Hepatocyte (in vitro differentiated cells): Measurements from ENCODE around the gene ARAP3. TPM values are rescaled to one million over a fixed set of nuclear protein-coding genes. Genes with fewer than 3 reads are reported as not detected.

Experiments
- DNase-seq: peaks from one replicate; pipeline ENCODE4 v3.0.0-alpha.2; 2016; ENCODE audit warnings: low spot score
- H2AFZ ChIP-seq: fragments of 200-600 bp; sonication (generic); 2 replicates; pipeline ENCODE4 v1.6.0; 2016; ENCODE audit warnings: antibody characterized with exemption, mild to moderate bottlenecking
- H3K27ac ChIP-seq: fragments of 200-600 bp; sonication (generic); 2 replicates; pipeline ENCODE4 v1.5.1; 2016; ENCODE audit warnings: mild to moderate bottlenecking
- H3K27me3 ChIP-seq: fragments of 200-600 bp; sonication (generic); 2 replicates; pipeline ENCODE4 v1.6.1; 2016
- H3K36me3 ChIP-seq: fragments of 200-600 bp; sonication (generic); replicated peaks from 2 replicates; pipeline ENCODE4 v1.5.1; 2016; ENCODE audit warnings: low read depth; ENCODE audit not compliant: insufficient read depth
- H3K4me1 ChIP-seq: fragments of 200-600 bp; sonication (generic); 2 replicates; pipeline ENCODE4 v1.5.1; 2016; ENCODE audit warnings: mild to moderate bottlenecking, moderate library complexity; ENCODE audit not compliant: insufficient read depth
- H3K4me2 ChIP-seq: fragments of 200-600 bp; sonication (generic); 2 replicates; pipeline ENCODE4 v1.6.0; 2016
- H3K4me3 ChIP-seq: fragments of 200-600 bp; sonication (generic); 2 replicates; pipeline ENCODE4 v1.5.1; 2016; ENCODE audit warnings: mild to moderate bottlenecking
- H3K79me2 ChIP-seq: fragments of 200-600 bp; sonication (generic); 2 replicates; pipeline ENCODE4 v1.6.0; 2017; ENCODE audit warnings: mild to moderate bottlenecking
- H3K9me2 ChIP-seq: fragments of 200-600 bp; sonication (generic); replicated peaks from 2 replicates; pipeline ENCODE4 v1.6.0; 2017; ENCODE audit warnings: mild to moderate bottlenecking; ENCODE audit not compliant: insufficient read depth
- H3K9me3 ChIP-seq: fragments of 200-600 bp; sonication (generic); 2 replicates; pipeline ENCODE4 v1.5.1; 2016; ENCODE audit warnings: low read depth, mild to moderate bottlenecking
- H4K20me1 ChIP-seq: fragments of 200-600 bp; sonication (generic); 2 replicates; pipeline ENCODE4 v1.6.0; 2016; ENCODE audit warnings: mild to moderate bottlenecking; ENCODE audit not compliant: insufficient read depth, poor library complexity, severe bottlenecking
- EZH2 ChIP-seq: fragments of 200-600 bp; sonication (generic); IDR thresholded peaks from 2 replicates; pipeline ENCODE4 v1.6.1; 2016; ENCODE audit warnings: antibody characterized with exemption, mild to moderate bottlenecking, borderline replicate concordance
- EZH2phosphoT487 ChIP-seq: fragments of 200-600 bp; sonication (generic); IDR thresholded peaks from one replicate; pipeline ENCODE4 v1.6.1; 2018; ENCODE audit warnings: antibody characterized with exemption, mild to moderate bottlenecking, low read depth, moderate library complexity; ENCODE audit not compliant: unreplicated experiment, severe bottlenecking
- WGBS: methylation state at CpG from one replicate; pipeline ENCODE4 v1.1.6; 2016; ENCODE audit warnings: low lambda C conversion rate; ENCODE audit errors: missing lambda C conversion rate; 5-methylcytosine and 5-hydroxymethylcytosine counted together
- polyA plus RNA-seq: library from polyadenylated mRNA; unstranded; fragments of >200 nt; fragmentation: Nextera tagmentation; extraction: Ambion mirVana; gene quantifications from 2 replicates; pipeline ENCODE4 v1.2.1, GENCODE V29; 2016
- total RNA-seq: library from RNA; depleted of rRNA; stranded (reverse); fragments of >200 nt; gene quantifications from 2 replicates; pipeline ENCODE4 v1.2.3, GENCODE V29; 2014
- TF ChIP-seq, protein P1 (sequence below): fragments of 200-600 bp; sonication (generic); IDR thresholded peaks from 2 replicates; pipeline ENCODE4 v1.5.1; 2016; ENCODE audit warnings: antibody characterized with exemption, mild to moderate bottlenecking; ENCODE audit not compliant: poor library complexity

The ARAP3 gene
- total and polyA plus RNA-seq, 2 experiments from 2014 or later, result 5.1 to 8.6 TPM

DNA sequence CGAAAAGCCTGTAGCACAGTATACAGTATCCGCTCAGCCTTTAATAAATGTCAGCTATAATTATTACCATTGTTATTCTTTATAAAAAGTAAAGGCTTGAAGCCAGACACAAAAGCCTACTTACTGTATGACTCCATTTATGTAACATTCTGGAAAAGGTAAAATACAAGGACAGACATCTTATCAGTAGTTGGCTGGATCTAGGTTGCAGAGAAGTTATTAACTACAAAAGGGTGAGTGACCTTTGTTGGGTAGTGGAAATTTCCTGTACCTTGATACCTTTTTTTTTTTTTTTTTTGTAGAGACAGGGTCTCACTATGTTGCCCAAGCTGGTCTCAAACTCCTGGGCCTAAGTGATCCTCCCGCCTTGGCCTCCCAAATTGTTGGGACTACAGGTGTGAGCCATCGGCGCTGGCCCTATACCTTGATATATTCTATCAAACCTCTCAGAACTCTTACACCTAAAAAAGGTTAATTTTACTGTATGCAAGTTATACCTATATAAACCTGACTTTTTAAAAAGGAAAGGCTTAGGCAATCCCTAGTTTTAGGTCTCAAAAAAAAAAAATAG lies 51.4 kb downstream of the ARAP3 start:
- no peak for TF ChIP-seq EZH2
- no peak for TF ChIP-seq EZH2phosphoT487
- TF ChIP-seq, protein P1, sequence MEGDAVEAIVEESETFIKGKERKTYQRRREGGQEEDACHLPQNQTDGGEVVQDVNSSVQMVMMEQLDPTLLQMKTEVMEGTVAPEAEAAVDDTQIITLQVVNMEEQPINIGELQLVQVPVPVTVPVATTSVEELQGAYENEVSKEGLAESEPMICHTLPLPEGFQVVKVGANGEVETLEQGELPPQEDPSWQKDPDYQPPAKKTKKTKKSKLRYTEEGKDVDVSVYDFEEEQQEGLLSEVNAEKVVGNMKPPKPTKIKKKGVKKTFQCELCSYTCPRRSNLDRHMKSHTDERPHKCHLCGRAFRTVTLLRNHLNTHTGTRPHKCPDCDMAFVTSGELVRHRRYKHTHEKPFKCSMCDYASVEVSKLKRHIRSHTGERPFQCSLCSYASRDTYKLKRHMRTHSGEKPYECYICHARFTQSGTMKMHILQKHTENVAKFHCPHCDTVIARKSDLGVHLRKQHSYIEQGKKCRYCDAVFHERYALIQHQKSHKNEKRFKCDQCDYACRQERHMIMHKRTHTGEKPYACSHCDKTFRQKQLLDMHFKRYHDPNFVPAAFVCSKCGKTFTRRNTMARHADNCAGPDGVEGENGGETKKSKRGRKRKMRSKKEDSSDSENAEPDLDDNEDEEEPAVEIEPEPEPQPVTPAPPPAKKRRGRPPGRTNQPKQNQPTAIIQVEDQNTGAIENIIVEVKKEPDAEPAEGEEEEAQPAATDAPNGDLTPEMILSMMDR, result no peak
- Histone ChIP-seq H2AFZ (no peak overlapping the region), H4K20me1 (peaks cover 7% of the 10 kb centered on the region), H3K79me2 (peaks cover 55% of the 10 kb centered on the region), H3K9me2 (no peaks in the 10 kb centered on the region), H3K4me3 (no peak overlapping the region), H3K27me3 (no peaks in the 10 kb centered on the region), H3K27ac (no peak overlapping the region), H3K36me3 (no peaks in the 10 kb centered on the region), H3K4me1 (peaks cover 7% of the 10 kb centered on the region), H3K4me2 (no peak overlapping the region), H3K9me3 (no peaks in the 10 kb centered on the region)
- 91% methylated on average over 5 of the region's 5 CpGs for WGBS
- DNase-seq, result no peak

DNA sequence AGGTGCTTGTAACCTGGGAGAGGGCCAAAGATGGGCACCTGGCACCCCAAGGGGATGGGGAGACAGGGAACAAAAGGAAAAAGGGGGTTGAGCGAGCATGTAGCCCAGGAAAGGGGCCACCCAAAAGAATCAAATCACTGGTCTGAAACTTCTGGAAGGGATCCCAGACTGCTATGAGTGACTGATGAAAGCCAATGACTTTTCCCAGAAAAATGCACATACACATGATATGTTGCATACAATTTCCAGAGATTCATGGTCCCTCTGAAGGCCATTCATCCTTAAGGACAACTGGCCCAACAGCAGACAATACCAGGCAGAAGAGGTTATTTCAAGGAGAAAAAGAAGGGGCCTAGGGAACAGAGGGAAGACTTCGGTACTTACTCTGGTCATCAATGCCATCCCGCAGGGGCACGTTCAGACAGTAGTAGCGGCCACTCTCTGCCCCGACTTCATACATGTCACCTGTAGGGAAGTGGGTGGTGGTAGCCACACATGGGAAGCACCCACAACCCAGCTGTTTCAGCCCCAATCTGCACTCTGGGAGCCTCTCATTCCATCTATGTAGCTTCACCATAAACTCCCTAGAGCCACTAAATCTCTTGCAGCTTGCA lies 53.7 kb downstream of the ARAP3 start:
- Histone ChIP-seq H3K27ac (no peak overlapping the region), H4K20me1 (no peaks in the 10 kb centered on the region), H3K4me3 (no peak overlapping the region), H2AFZ (no peak overlapping the region), H3K9me3 (no peaks in the 10 kb centered on the region), H3K79me2 (peaks cover 31% of the 10 kb centered on the region), H3K9me2 (no peaks in the 10 kb centered on the region), H3K4me1 (no peaks in the 10 kb centered on the region), H3K27me3 (no peaks in the 10 kb centered on the region), H3K36me3 (no peaks in the 10 kb centered on the region), H3K4me2 (no peak overlapping the region)
- TF ChIP-seq EZH2, result no peak
- no peak for TF ChIP-seq EZH2phosphoT487
- TF ChIP-seq, protein P1, result no peak
- WGBS, result 96% methylated on average over 6 of the region's 6 CpGs
- no peak for DNase-seq

- no peaks in the 10 kb centered on the region for H3K9me2 ChIP-seq
- TF ChIP-seq EZH2 (no peak), EZH2phosphoT487 (no peak)
- TF ChIP-seq, protein P1, result no peak
- H3K4me1 ChIP-seq, result no peaks in the 10 kb centered on the region
- H3K9me3 ChIP-seq, result no peaks in the 10 kb centered on the region
- H3K4me3 ChIP-seq, result no peak overlapping the region
- H3K36me3 ChIP-seq, result no peaks in the 10 kb centered on the region
- no peaks in the 10 kb centered on the region for H3K79me2 ChIP-seq
- 54% methylated on average over 5 of the region's 5 CpGs for WGBS
- H3K4me2 ChIP-seq, result no peak overlapping the region
- no peak overlapping the region for H3K27ac ChIP-seq
- H2AFZ ChIP-seq, result no peak overlapping the region
- DNase-seq, result no peak
- H3K27me3 ChIP-seq, result no peaks in the 10 kb centered on the region
- H4K20me1 ChIP-seq, result no peaks in the 10 kb centered on the region
These were observed 58.4 kb downstream of the ARAP3 start for GRCh38 chr5:141623611-141624010.
